Heart right ventricle (tissue), 16 donors: ENCODE results near the gene ARPC1B. TPM values are rescaled to one million over a fixed set of nuclear protein-coding genes. Genes with fewer than 3 reads are reported as not detected.

Experiments used
- ATAC-seq, 8 donors: fragments of 200-7000 bp; cut with Tn5 transposase; one replicate each; pipeline ENCODE4 v1.9.1; 2020; ENCODE audit warnings: mild to moderate bottlenecking in 8 of 8, moderate library complexity in 8 of 8, moderate number of reproducible peaks in 1 of 8
- DNase-seq, 2 donors: peaks; one replicate each; pipeline ENCODE4 v3.0.0-alpha.2; 2020
- H3K27ac ChIP-seq, 10 donors: fragments of 200-600 bp; sonication (generic) in 2 of 10; one replicate each; pipeline versions ENCODE4 v1.5.0 to v1.8.0; 2020 to 2022; ENCODE audit warnings: mild to moderate bottlenecking in 3 of 10
- H3K27me3 ChIP-seq, 7 donors: fragments of 200-600 bp; one replicate each; pipeline ENCODE4 v1.8.0; 2021 to 2022; ENCODE audit warnings: mild to moderate bottlenecking in 2 of 7
- H3K36me3 ChIP-seq, 9 donors: fragments of 200-600 bp; sonication (generic) in 1 of 9; one replicate each; pipeline versions ENCODE4 v1.5.0 to v1.8.0; 2020 to 2022; ENCODE audit warnings: mild to moderate bottlenecking in 2 of 9
- H3K4me1 ChIP-seq, 9 donors: fragments of 200-600 bp; sonication (generic) in 1 of 9; one replicate each; pipeline versions ENCODE4 v1.5.0 to v1.8.0; 2020 to 2022; ENCODE audit warnings: mild to moderate bottlenecking in 4 of 9
- H3K4me3 ChIP-seq, 10 donors: fragments of 200-600 bp; sonication (generic) in 2 of 10; one replicate each; pipeline versions ENCODE4 v1.5.0 to v1.8.0; 2020 to 2022; ENCODE audit warnings: mild to moderate bottlenecking in 7 of 10, moderate library complexity in 2 of 10
- H3K9me3 ChIP-seq, 11 donors: fragments of 200-600 bp in 10 of 11; sonication (generic) in 2 of 11; one replicate each; pipeline versions ENCODE4 v1.5.0 to v1.8.0; 2013 to 2022; ENCODE audit warnings: mild to moderate bottlenecking in 2 of 11, control low read depth in 1 of 11, moderate library complexity in 1 of 11
- WGBS, 2 donors: extraction: QIAGEN DNeasy Blood & Tissue Kit; methylation state at CpG; one replicate each; pipeline ENCODE4 v1.1.7; 2013; ENCODE audit warnings: inconsistent platforms in 1 of 2; 5-methylcytosine and 5-hydroxymethylcytosine counted together
- intact Hi-C, 10 donors: fragments of 100-400 bp; cut with DNase I; formaldehyde crosslinking; loops; one replicate each; pipeline versions ENCODE4 v1.11.1 to v1.14.2; 2022
- polyA plus RNA-seq, 2 donors: library from polyadenylated mRNA; stranded (reverse); fragments of 200-250 nt; gene quantifications; one replicate each; pipeline ENCODE4 v1.2.3, GENCODE V29; 2013
- total RNA-seq, 10 donors: library from RNA; stranded (reverse); fragmentation: NEBNext Ultra II Directional in 3 of 10; extraction: Animal tissue kit (Norgen Biotek cat#: 25700) in 3 of 10; gene quantifications; one replicate each; pipeline versions ENCODE4 v1.2.1 to v1.2.4, GENCODE V29; 2021 to 2023
- TF ChIP-seq, protein P1 (sequence below), 9 donors: fragments of 200-600 bp; sonication (generic) in 2 of 9; IDR thresholded peaks; one replicate each; pipeline versions ENCODE4 v1.5.0 to v1.8.0; 2021 to 2022; ENCODE audit warnings: antibody characterized with exemption in 9 of 9, mild to moderate bottlenecking in 5 of 9, moderate library complexity in 1 of 9
- donor health status: Arrhythmogenic right ventricular cardiomyopathy.
- donor health status: ischemic (EF 13 %, LVEDD 7.1; RV severe dilation, severe dysfunction).
- donor health status: healthy with polysubstance abuse.
- donor health status: DM: no; HTN: yes; CAD: no.
- donor health status: DM: no; HTN: no; CAD: no.
- donor health status: ischemic (EF 25% LVEDD 6.9; RV normal size, moderate dysfunction).
- donor health status: ischemic (EF 25% LVEDD 5.7; RV mildly dilated, moderate dysfunction).
- donor health status: healthy.
- donor health status: DM: yes; HTN: yes; CAD: no.
- donor health status: Ischemic cardiomyopathy.
- donor health status: ischemic (EF 35%, LVEDD 5.7; RV mildly dilated, moderate dysfunction).
- donor health status: nonischemic (EF 11% LVEDD 7.7; RV severe dilation, severe dysfunction).
- donor health status: DM: yes; HTN: yes; CAD: no.
- donor health status: PGD.
- donor health status: ischemic (EF 29% LVEDD 5.4; RV normal size, mild dysfunction).
- donor health status: nonischemic (EF 23%, LVEDD 6.1; RV moderate dilation, normal function).

Gene ARPC1B
- total and polyA plus RNA-seq, 12 donors: 16.2 to 161 (median 23.5) TPM

DNA sequence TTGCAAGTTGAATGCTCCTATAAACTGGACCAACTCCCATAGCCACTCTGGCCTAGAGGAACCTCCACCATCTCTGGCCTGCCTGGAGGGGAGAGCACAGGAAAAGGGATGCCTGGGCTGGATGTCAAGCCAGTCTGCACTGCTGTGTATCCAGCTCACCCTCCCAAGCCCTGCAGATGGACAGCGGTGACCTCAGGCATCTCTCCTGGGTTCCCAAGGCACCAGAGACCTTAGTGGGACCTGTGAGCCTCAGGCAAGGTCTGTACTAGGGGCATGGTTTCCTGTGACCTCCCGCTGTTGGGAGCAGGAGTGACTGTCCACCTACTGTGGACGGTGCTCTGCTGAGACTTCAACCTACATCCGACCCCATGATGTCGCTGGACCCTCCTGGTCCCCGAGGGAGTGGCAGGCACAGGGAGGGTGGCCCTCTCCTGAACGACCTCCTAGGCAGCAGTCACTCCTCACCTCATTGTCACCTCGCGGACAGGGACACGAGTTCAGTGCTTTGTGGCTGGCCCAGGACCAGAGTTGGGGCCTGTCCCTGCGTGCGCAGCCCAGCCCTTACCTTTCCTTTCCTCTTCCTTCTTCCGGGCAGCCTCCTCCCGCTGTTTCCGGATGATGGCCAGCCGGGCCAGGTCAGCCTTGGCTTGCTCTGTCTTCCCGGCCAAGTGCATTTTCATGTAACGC is 22.9 kb downstream of the ARPC1B start:
- no peak overlapping the region for H3K4me3 ChIP-seq
- DNase-seq (no peak), ATAC-seq (no peak)
- H3K9me3 ChIP-seq: no peaks in the 10 kb centered on the region
- intact Hi-C loops: no loop called here
- no peak overlapping the region for H3K27ac ChIP-seq
- no peaks in the 10 kb centered on the region for H3K27me3 ChIP-seq
- H3K36me3 ChIP-seq: peaks cover 0 to 99% (median 27%) of the 10 kb centered on the region in 9 donors
- 80% methylated on average over 18 of the region's 18 CpGs for WGBS, 2 donors
- peaks cover 1 to 24% (median 16%) of the 10 kb centered on the region in 9 donors for H3K4me1 ChIP-seq
- TF ChIP-seq, protein P1, sequence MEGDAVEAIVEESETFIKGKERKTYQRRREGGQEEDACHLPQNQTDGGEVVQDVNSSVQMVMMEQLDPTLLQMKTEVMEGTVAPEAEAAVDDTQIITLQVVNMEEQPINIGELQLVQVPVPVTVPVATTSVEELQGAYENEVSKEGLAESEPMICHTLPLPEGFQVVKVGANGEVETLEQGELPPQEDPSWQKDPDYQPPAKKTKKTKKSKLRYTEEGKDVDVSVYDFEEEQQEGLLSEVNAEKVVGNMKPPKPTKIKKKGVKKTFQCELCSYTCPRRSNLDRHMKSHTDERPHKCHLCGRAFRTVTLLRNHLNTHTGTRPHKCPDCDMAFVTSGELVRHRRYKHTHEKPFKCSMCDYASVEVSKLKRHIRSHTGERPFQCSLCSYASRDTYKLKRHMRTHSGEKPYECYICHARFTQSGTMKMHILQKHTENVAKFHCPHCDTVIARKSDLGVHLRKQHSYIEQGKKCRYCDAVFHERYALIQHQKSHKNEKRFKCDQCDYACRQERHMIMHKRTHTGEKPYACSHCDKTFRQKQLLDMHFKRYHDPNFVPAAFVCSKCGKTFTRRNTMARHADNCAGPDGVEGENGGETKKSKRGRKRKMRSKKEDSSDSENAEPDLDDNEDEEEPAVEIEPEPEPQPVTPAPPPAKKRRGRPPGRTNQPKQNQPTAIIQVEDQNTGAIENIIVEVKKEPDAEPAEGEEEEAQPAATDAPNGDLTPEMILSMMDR (IDR thresholded peaks at IDR 0.05): no peak

DNA sequence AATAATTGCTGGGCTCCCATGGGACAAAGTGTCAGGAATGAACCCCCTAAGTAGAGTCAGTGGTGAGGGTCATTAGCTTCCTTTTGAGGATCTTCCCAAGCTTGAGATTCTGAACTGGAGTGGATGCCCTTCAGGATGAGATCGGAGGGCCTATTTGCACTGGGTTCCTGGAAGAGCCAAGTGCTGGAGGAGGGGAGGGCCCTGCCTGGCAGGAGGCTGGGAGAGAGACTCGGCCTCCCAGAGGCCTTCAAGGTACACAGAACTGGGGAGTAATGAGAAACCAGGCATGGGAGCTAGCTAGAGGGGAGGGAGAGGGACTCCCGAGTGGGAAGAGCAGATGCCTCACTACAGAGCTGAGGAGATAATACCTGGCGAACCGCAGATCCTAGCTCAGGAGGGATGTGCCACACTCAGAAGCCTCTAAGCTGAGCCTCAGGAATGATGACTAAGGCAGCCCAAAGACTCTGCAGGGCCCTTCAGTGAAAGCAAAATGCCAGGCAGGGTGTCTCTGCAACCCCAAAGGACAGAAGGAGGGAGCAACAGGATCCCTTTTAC is 24.4 kb downstream of the ARPC1B start:
- ATAC-seq (peak in 1 of 8 donors; percentile 1), DNase-seq (no peak)
- TF ChIP-seq, protein P1 (IDR thresholded peaks at IDR 0.05): no peak
- H3K36me3 ChIP-seq: peaks cover 0 to 100% (median 33%) of the 10 kb centered on the region in 9 donors
- no peaks in the 10 kb centered on the region for H3K9me3 ChIP-seq
- H3K4me3 ChIP-seq: no peak overlapping the region
- 73 to 79% methylated on average over 5 of the region's 5 CpGs for WGBS, 2 donors
- H3K4me1 ChIP-seq: peaks cover 0 to 10% (median under 1%) of the 10 kb centered on the region in 9 donors
- intact Hi-C loops: no loop called here
- H3K27ac ChIP-seq: no peak overlapping the region
- no peaks in the 10 kb centered on the region for H3K27me3 ChIP-seq

DNA sequence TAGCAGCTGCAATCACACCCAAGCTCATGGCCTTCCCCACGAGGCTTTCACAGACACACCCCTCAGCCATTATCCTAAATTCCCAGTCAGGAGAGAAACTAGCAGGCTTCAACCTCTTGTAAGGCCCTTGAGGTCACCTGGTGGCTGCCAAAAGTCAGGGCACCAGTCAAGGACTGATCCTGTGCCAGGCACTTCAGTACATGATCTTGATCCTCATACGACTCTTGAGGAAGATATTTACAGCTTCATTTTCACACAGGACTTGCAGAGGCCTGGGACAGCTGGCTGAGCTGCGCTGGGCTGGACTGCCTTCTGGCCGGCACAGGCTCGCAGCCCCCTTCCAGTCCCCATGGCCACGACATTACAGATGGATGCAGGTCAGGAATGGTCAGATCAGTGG is 25.1 kb downstream of the ARPC1B start:
- ATAC-seq: no peak
- H3K36me3 ChIP-seq: peaks cover 0 to 100% (median 33%) of the 10 kb centered on the region in 9 donors
- no peaks in the 10 kb centered on the region for H3K27me3 ChIP-seq
- intact Hi-C loops: no loop called here
- H3K9me3 ChIP-seq: no peaks in the 10 kb centered on the region
- TF ChIP-seq, protein P1 (IDR thresholded peaks at IDR 0.05): no peak
- no peak overlapping the region for H3K4me3 ChIP-seq
- H3K27ac ChIP-seq: peak overlapping the region in 1 of 10 donors; percentile 3
- WGBS, 2 donors: 65 to 71% methylated on average over 6 of the region's 6 CpGs
- H3K4me1 ChIP-seq: peaks cover 0 to 8% (median 6%) of the 10 kb centered on the region in 9 donors
- DNase-seq: no peak

DNA sequence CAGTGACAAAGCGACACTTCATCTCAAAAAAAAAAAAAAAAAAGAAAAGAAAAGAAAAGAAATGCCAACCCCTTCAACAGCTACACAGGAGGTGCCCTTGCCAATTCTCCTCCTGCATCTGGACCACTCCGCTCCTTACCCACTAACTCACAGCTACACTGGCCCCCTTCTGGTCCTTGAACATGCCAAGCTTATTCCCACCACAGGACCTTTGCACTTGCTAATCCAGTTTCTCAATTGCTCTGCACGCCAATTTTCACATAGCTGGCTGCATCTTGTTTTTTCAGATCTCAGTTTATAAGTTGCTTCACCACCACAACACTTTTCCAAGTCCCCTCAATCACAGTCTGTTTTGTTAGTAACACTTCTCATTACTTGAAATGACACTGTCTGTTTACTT is 28.3 kb downstream of the ARPC1B start:
- 99 to 100% methylated on average over 3 of the region's 3 CpGs for WGBS, 2 donors

More for the DNA sequence above, 28.3 kb downstream of the ARPC1B start:
- TF ChIP-seq, protein P1 (IDR thresholded peaks at IDR 0.05): no peak
- peaks cover 9 to 41% (median 32%) of the 10 kb centered on the region in 9 donors for H3K4me1 ChIP-seq
- H3K27me3 ChIP-seq: no peaks in the 10 kb centered on the region
- no peak overlapping the region for H3K4me3 ChIP-seq
- no peak for DNase-seq
- intact Hi-C loops: no loop called here
- H3K36me3 ChIP-seq: peaks cover 0 to 80% (median 23%) of the 10 kb centered on the region in 9 donors
- no peak overlapping the region for H3K27ac ChIP-seq
- H3K9me3 ChIP-seq: no peaks in the 10 kb centered on the region
- no peak for ATAC-seq
